GM12878 (cell line): Measurements from ENCODE around the gene KRT38. TPM values are rescaled to one million over a fixed set of nuclear protein-coding genes. Genes with fewer than 3 reads are reported as not detected.

Experiments
- ATAC-seq: fragments of 200-7000 bp; cut with Tn5 transposase; 3 replicates; pipeline ENCODE4 v1.9.1; 2020; ENCODE audit warnings: mild to moderate bottlenecking, moderate library complexity
- BruUV-seq: library from RNA; stranded (reverse); fragments of 400-500 nt; replicated peaks from 2 replicates; lab custom pipeline; 2021; lab: Mats Ljungman, UMichigan
- CTCF ChIA-PET: fragments of 300-600 bp; sonication (Branson Sonifier 250); formaldehyde crosslinking; extraction: SDS; loops from one replicate; lab custom pipeline; 2021; ENCODE audit warnings: inconsistent platforms; lab: Yijun Ruan, JAX
- POLR2A ChIA-PET: fragments of 350-600 bp; formaldehyde crosslinking; extraction: SDS; loops from one replicate; lab custom pipeline; 2021; ENCODE audit warnings: inconsistent platforms; lab: Charles Lee
- RAD21 ChIA-PET: fragments of 300-600 bp; sonication (Branson Sonifier 250); formaldehyde crosslinking; loops from one replicate; lab custom pipeline; 2023; ENCODE audit warnings: antibody characterized with exemption; ENCODE audit not compliant: unreplicated experiment; lab: Charles Lee
- SMC1A ChIA-PET: fragments of 300-600 bp; sonication (Branson Sonifier 250); formaldehyde crosslinking; loops from one replicate; lab custom pipeline; 2023; ENCODE audit not compliant: unreplicated experiment, uncharacterized antibody; lab: Charles Lee
- DNase-seq: peaks from one replicate; pipeline ENCODE4 v3.0.0-alpha.2; 2011; ENCODE audit warnings: low read depth, low spot score
- FAIRE-seq: peaks from 3 replicates; lab custom pipeline; 2011; peaks lifted over from hg19 to GRCh38; lab: Jason Lieb, UNC
- H2AFZ ChIP-seq: 2 replicates; pipeline ENCODE4 v1.6.0; 2011; ENCODE audit warnings: low read depth, low read length, control low read depth; ENCODE audit not compliant: control insufficient read depth
- H3K27ac ChIP-seq: 2 replicates; pipeline ENCODE4 v1.5.1; 2011; ENCODE audit warnings: control low read depth; ENCODE audit not compliant: control insufficient read depth, insufficient read depth
- H3K27me3 ChIP-seq, 2 experiments: replicated peaks in 1 of 2; 2 replicates each; pipeline versions ENCODE4 v1.6.0 to v1.6.1; 2011; ENCODE audit warnings: low read length in 1 of 2; ENCODE audit not compliant: control insufficient read depth in 2 of 2, insufficient read depth in 2 of 2
- H3K36me3 ChIP-seq, 2 experiments: 2 replicates each; pipeline ENCODE4 v1.5.1; 2011; ENCODE audit warnings: low read length in 1 of 2; ENCODE audit not compliant: control insufficient read depth in 2 of 2, insufficient read depth in 2 of 2
- H3K4me1 ChIP-seq: 2 replicates; pipeline ENCODE4 v1.6.1; 2011; ENCODE audit warnings: mild to moderate bottlenecking, low read length, moderate library complexity, mixed read lengths; ENCODE audit not compliant: control insufficient read depth, insufficient read depth
- H3K4me2 ChIP-seq: 2 replicates; pipeline ENCODE4 v1.6.0; 2011; ENCODE audit warnings: control low read depth; ENCODE audit not compliant: control insufficient read depth, insufficient read depth
- H3K4me3 ChIP-seq: fragments of 200-600 bp; sonication (generic); 2 replicates; pipeline ENCODE4 v1.5.1; 2016
- H3K79me2 ChIP-seq: 2 replicates; pipeline ENCODE4 v1.6.0; 2011; ENCODE audit warnings: low read length; ENCODE audit not compliant: control insufficient read depth, insufficient read depth
- H3K9ac ChIP-seq: 2 replicates; pipeline ENCODE4 v1.8.0; 2011; ENCODE audit warnings: low read length, control low read depth, mixed read lengths; ENCODE audit not compliant: control insufficient read depth, insufficient read depth
- H3K9me3 ChIP-seq: replicated peaks from 3 replicates; pipeline ENCODE4 v1.5.1; 2011; ENCODE audit warnings: mild to moderate bottlenecking, low read length; ENCODE audit not compliant: control insufficient read depth, insufficient read depth
- H4K20me1 ChIP-seq: 2 replicates; pipeline ENCODE4 v1.6.0; 2011; ENCODE audit not compliant: control insufficient read depth, insufficient read depth
- EZH2 ChIP-seq: IDR thresholded peaks from 2 replicates; pipeline ENCODE4 v1.6.1; 2012; ENCODE audit warnings: low read depth, mild to moderate bottlenecking, control low read depth, inconsistent platforms, low read length, borderline replicate concordance; ENCODE audit not compliant: control insufficient read depth
- HDGF ChIP-seq: fragments of 450-650 bp; IDR thresholded peaks from 2 replicates; pipeline ENCODE4 v1.6.1; 2016; ENCODE audit warnings: antibody characterized with exemption
- IRF3 ChIP-seq: fragments of 450-650 bp; IDR thresholded peaks from 2 replicates; pipeline ENCODE4 v1.6.1; 2014; ENCODE audit warnings: mild to moderate bottlenecking
- POU2F2 ChIP-seq: IDR thresholded peaks from 3 replicates; pipeline ENCODE4 v1.6.1; 2011; ENCODE audit warnings: low read depth, mild to moderate bottlenecking, low read length, borderline replicate concordance
- RAD21 ChIP-seq: IDR thresholded peaks from 2 replicates; pipeline ENCODE4 v1.6.1; 2011; ENCODE audit warnings: mild to moderate bottlenecking, low read depth, low read length, moderate library complexity; ENCODE audit not compliant: insufficient read depth
- SKIL ChIP-seq: fragments of 450-650 bp; IDR thresholded peaks from 2 replicates; pipeline ENCODE4 v1.6.1; 2017; ENCODE audit warnings: mild to moderate bottlenecking, low read depth, inconsistent platforms; ENCODE audit not compliant: poor library complexity, severe bottlenecking
- TARDBP ChIP-seq: IDR thresholded peaks from 2 replicates; pipeline ENCODE4 v1.6.1; 2016; ENCODE audit warnings: borderline replicate concordance
- TCF7 ChIP-seq: IDR thresholded peaks from 2 replicates; pipeline ENCODE4 v1.6.1; 2014; ENCODE audit warnings: antibody characterized with exemption, borderline replicate concordance
- ZNF622 ChIP-seq: fragments of 450-650 bp; IDR thresholded peaks from 2 replicates; pipeline ENCODE4 v1.6.1; 2017; ENCODE audit warnings: mild to moderate bottlenecking, inconsistent platforms
- WGBS: methylation state at CpG from one replicate; pipeline ENCODE4 v1.1.6; 2016; ENCODE audit warnings: low lambda C conversion rate; ENCODE audit not compliant: insufficient replicate concordance, insufficient coverage; ENCODE audit errors: missing lambda C conversion rate; 5-methylcytosine and 5-hydroxymethylcytosine counted together
- in situ Hi-C: fragments of 300-500 bp; cut with MboI; formaldehyde crosslinking; loops from 9 replicates; pipeline ENCODE4 v1.14.3; 2018; ENCODE audit warnings: mixed read lengths
- intact Hi-C: fragments of 100-400 bp; cut with micrococcal nuclease; formaldehyde crosslinking; loops from one replicate; pipeline ENCODE4 v1.14.2; 2022; ENCODE audit not compliant: unreplicated experiment
- polyA plus RNA-seq, 11 experiments: library from polyadenylated mRNA; depleted of rRNA in 4 of 11; unstranded in 6 of 11; stranded (reverse) in 5 of 11; fragments of >200 nt; fragmentation: Nextera tagmentation in 4 of 11; fragmentation: Illumina TruSeq in 1 of 11; extraction: Ambion mirVana in 4 of 11; extraction: Trizol in 1 of 11; gene quantifications; 1 replicate in 1 of 11; 2 replicates in 10 of 11; pipeline versions ENCODE4 v1.2.1 to v1.2.3, GENCODE V29; 2011 to 2016; ENCODE audit warnings: inconsistent platforms in 2 of 11, missing spikeins in 2 of 11, low read depth in 1 of 11
- total RNA-seq, 4 experiments: library from RNA; depleted of rRNA in 3 of 4; stranded (reverse); fragments of >200 nt in 3 of 4; fragmentation: Illumina TruSeq in 1 of 4; extraction: Trizol in 1 of 4; gene quantifications; 2 replicates each; pipeline versions ENCODE4 v1.2.1 to v1.2.3, GENCODE V29; 2013 to 2021

The KRT38 gene
- total and polyA plus RNA-seq, 10 of the 15 experiments (the other 5 are each of a cell fraction or from before 2014, with no cell fraction given) = not detected

GRCh38 chr17:41455236-41455635, 14.5 kb upstream of the KRT38 start:
- H4K20me1 ChIP-seq = no peaks in the 10 kb centered on the region; the same call in 1 of the 2 replicates
- no peak overlapping the region for H3K4me2 ChIP-seq
- no TSS peak for BruUV-seq
- no peaks in the 10 kb centered on the region for H3K36me3 ChIP-seq
- TF ChIP-seq EZH2 = no peak
- no peak for TF ChIP-seq RAD21
- TF ChIP-seq HDGF = no peak
- no peak for TF ChIP-seq TCF7
- TF ChIP-seq IRF3 = no peak
- TF ChIP-seq SKIL = no peak
- no peak for TF ChIP-seq ZNF622
- no peak for TF ChIP-seq TARDBP
- no peak for TF ChIP-seq POU2F2
- no peak overlapping the region for H2AFZ ChIP-seq
- H3K4me1 ChIP-seq = no peaks in the 10 kb centered on the region
- H3K4me3 ChIP-seq = no peak overlapping the region
- intact Hi-C loops = no loop called here
- DNase-seq (no peak), ATAC-seq (no peak), FAIRE-seq (no peak)
- WGBS = 46% methylated on average over 1 of the region's 1 CpG
- no peaks in the 10 kb centered on the region for H3K9me3 ChIP-seq
- no peaks in the 10 kb centered on the region; a peak in 1 of 4 replicates for H3K27me3 ChIP-seq
- ChIA-PET SMC1A (no interaction called here), RAD21 (no interaction called here), POLR2A (no interaction called here), CTCF (no interaction called here)
- in situ Hi-C loops = no loop called here
- no peak overlapping the region for H3K27ac ChIP-seq
- no peak overlapping the region for H3K9ac ChIP-seq
- H3K79me2 ChIP-seq = no peaks in the 10 kb centered on the region
